Measurements from ENCODE around the gene APOL1. TPM values are rescaled to one million over a fixed set of nuclear protein-coding genes. Genes with fewer than 3 reads are reported as not detected.

The APOL1 gene
- polyA plus RNA-seq, 2 of the 4 experiments (the other 2 are of a cell fraction) = 2.0 to 6.5 TPM

DNA sequence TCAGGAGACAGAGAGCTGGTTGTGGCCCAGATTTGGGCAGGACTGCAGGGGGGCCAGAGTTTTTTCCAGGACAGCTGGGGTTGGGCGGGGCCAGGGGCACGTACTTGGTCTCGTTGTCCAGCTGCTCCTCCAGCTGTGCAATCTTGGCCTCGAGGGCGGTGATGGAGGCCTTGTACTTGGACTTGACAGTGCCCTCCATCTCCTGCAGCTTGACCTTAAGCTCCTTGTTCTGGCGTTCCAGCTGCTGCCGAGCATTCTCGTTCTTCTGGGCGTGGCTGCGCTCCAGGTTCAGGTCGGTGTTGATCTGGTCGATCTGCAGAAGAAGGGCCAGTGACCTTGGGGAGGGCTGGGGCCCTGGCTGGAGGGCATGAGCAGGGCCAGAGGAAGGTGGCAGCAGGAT, 32.1 kb downstream of the APOL1 start:
- Histone ChIP-seq H3K9me3 (no peaks in the 10 kb centered on the region), H3K4me2 (no peak overlapping the region), H3K4me1 (no peaks in the 10 kb centered on the region), H3K27ac (no peak overlapping the region), H3K4me3 (no peak overlapping the region)
- 88% methylated on average over 11 of the region's 12 CpGs for whole genome bisulfite sequencing (ENCODE audit: missing lambda C conversion rate)
- no peak for ATAC-seq
- FAIRE-seq = no peak
- no peak for TF ChIP-seq KDM1A (IDR thresholded peaks at IDR 0.05; ENCODE audit: low read depth)
- no peak for TF ChIP-seq ZC3H11A (IDR thresholded peaks at IDR 0.05)
- TF ChIP-seq, protein P1, sequence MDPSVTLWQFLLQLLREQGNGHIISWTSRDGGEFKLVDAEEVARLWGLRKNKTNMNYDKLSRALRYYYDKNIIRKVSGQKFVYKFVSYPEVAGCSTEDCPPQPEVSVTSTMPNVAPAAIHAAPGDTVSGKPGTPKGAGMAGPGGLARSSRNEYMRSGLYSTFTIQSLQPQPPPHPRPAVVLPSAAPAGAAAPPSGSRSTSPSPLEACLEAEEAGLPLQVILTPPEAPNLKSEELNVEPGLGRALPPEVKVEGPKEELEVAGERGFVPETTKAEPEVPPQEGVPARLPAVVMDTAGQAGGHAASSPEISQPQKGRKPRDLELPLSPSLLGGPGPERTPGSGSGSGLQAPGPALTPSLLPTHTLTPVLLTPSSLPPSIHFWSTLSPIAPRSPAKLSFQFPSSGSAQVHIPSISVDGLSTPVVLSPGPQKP (IDR thresholded peaks at IDR 0.05; ENCODE audit: low read depth, low read length) = no peak
- TF ChIP-seq CBX2 (IDR thresholded peaks at IDR 0.05; ENCODE audit: borderline replicate concordance, low read depth) = no peak
- no peak for TF ChIP-seq NFE2L2 (conservative IDR thresholded peaks at IDR 0.05; ENCODE audit: low read length)
- no peak for TF ChIP-seq MAZ (IDR thresholded peaks at IDR 0.05; ENCODE audit: borderline replicate concordance, low read depth, low read length)
- no peak for TF ChIP-seq RFX5 (IDR thresholded peaks at IDR 0.05)
- TF ChIP-seq POLR2A (IDR thresholded peaks at IDR 0.05; ENCODE audit: low read length) = no peak
- no peak for TF ChIP-seq FOSL2 (IDR thresholded peaks at IDR 0.05)
- TF ChIP-seq FOSL2 (CRISPR knock-in tag; IDR thresholded peaks at IDR 0.05) = no peak
- TF ChIP-seq SREBF2 (IDR thresholded peaks at IDR 0.05) = no peak
- TF ChIP-seq CHD2 (IDR thresholded peaks at IDR 0.05; ENCODE audit: low read length, partially characterized antibody) = no peak
- TF ChIP-seq HEYL (CRISPR knock-in tag; IDR thresholded peaks at IDR 0.05) = no peak
- TF ChIP-seq, protein P2, sequence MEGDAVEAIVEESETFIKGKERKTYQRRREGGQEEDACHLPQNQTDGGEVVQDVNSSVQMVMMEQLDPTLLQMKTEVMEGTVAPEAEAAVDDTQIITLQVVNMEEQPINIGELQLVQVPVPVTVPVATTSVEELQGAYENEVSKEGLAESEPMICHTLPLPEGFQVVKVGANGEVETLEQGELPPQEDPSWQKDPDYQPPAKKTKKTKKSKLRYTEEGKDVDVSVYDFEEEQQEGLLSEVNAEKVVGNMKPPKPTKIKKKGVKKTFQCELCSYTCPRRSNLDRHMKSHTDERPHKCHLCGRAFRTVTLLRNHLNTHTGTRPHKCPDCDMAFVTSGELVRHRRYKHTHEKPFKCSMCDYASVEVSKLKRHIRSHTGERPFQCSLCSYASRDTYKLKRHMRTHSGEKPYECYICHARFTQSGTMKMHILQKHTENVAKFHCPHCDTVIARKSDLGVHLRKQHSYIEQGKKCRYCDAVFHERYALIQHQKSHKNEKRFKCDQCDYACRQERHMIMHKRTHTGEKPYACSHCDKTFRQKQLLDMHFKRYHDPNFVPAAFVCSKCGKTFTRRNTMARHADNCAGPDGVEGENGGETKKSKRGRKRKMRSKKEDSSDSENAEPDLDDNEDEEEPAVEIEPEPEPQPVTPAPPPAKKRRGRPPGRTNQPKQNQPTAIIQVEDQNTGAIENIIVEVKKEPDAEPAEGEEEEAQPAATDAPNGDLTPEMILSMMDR (IDR thresholded peaks at IDR 0.05) = no peak
- no peak for TF ChIP-seq ZNF302 (CRISPR knock-in tag; IDR thresholded peaks at IDR 0.05)
- TF ChIP-seq, protein P3, sequence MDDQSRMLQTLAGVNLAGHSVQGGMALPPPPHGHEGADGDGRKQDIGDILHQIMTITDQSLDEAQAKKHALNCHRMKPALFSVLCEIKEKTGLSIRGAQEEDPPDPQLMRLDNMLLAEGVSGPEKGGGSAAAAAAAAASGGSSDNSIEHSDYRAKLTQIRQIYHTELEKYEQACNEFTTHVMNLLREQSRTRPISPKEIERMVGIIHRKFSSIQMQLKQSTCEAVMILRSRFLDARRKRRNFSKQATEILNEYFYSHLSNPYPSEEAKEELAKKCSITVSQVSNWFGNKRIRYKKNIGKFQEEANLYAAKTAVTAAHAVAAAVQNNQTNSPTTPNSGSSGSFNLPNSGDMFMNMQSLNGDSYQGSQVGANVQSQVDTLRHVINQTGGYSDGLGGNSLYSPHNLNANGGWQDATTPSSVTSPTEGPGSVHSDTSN (IDR thresholded peaks at IDR 0.05) = no peak
- TF ChIP-seq EP300 (IDR thresholded peaks at IDR 0.05) = no peak
- TF ChIP-seq, protein P4, sequence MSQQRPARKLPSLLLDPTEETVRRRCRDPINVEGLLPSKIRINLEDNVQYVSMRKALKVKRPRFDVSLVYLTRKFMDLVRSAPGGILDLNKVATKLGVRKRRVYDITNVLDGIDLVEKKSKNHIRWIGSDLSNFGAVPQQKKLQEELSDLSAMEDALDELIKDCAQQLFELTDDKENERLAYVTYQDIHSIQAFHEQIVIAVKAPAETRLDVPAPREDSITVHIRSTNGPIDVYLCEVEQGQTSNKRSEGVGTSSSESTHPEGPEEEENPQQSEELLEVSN (IDR thresholded peaks at IDR 0.05; ENCODE audit: borderline replicate concordance, low read depth) = no peak
- TF ChIP-seq FOXS1 (CRISPR knock-in tag; IDR thresholded peaks at IDR 0.05) = no peak
- no peak for TF ChIP-seq CEBPB (IDR thresholded peaks at IDR 0.05)
- POLR2A ChIA-PET = no interaction called here
- no peak for DNase-seq (ENCODE audit: low read depth in 1 of 2, low spot score in 1 of 2)
- CTCF ChIA-PET = interaction anchor here (1.0 to 5.6 kb wide), 8 partner anchors 8 to 185 kb away, joined by 3 to 86 read pairs (median 6); partner anchors contain the start of gene APOL2

DNA sequence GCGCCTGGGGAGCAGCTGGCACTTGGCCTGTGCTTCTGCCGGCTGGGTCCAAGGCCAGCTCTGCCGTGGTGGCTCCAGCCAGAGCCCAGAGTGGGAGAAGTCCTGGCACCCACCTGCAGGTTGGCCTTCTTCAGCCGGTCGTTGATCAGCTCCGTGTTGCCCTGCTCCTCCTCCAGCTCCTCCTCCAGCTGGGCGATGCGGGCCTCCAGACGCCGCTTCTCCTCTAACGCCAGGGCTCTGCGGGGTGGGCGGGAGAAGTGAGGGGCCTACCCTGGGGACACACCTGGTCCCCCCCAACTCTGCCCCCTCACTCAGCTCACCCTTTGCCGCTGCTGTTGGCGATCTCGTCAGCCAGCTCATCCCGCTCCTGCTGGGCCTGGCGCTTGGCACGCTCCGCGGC, 32.6 kb downstream of the APOL1 start:
- Histone ChIP-seq H3K4me2 (no peak overlapping the region), H3K4me3 (no peak overlapping the region), H3K9me3 (no peaks in the 10 kb centered on the region), H3K27ac (no peak overlapping the region), H3K4me1 (no peaks in the 10 kb centered on the region)
- POLR2A ChIA-PET = no interaction called here
- 80% methylated on average over 2 of the region's 21 CpGs for WGBS (ENCODE audit: missing lambda C conversion rate)
- no peak for FAIRE-seq
- no peak for DNase-seq (ENCODE audit: low read depth in 1 of 2, low spot score in 1 of 2)
- CTCF ChIA-PET = interaction anchor here (1.0 to 5.6 kb wide), 10 partner anchors 9 to 185 kb away, joined by 3 to 86 read pairs (median 6); partner anchors contain the start of gene APOL2
- TF ChIP-seq RCOR1 (IDR thresholded peaks at IDR 0.05; ENCODE audit: low read depth, low read length) = no peak
- no peak for TF ChIP-seq JUN (IDR thresholded peaks at IDR 0.05)
- TF ChIP-seq, protein P1 (IDR thresholded peaks at IDR 0.05; ENCODE audit: low read depth, low read length) = no peak
- ATAC-seq = no peak
